Measurements from ENCODE around the gene KMO.

GRCh38 chr1:241519308-241520079 lies 12.7 kb upstream of the KMO start, which contains the start of gene FH:
- no peak for TF ChIP-seq CTCF (conservative IDR thresholded peaks at IDR 0.05; ENCODE audit: low read depth in 2 of 2)
- no peak for TF ChIP-seq REST (IDR thresholded peaks at IDR 0.05; ENCODE audit: unreplicated experiment)
- no peak for TF ChIP-seq EZH2phosphoT487 (IDR thresholded peaks at IDR 0.05; ENCODE audit: unreplicated experiment)
- peak; percentile 42; the same call in 1 of the 2 replicates for TF ChIP-seq CREB1 (CRISPR knock-in tag; IDR thresholded peaks at IDR 0.05; ENCODE audit: low read depth)
- TF ChIP-seq POLR2AphosphoS5 (IDR thresholded peaks at IDR 0.05; ENCODE audit: low read depth): peak; percentile 79
- no peak for TF ChIP-seq NANOG (IDR thresholded peaks at IDR 0.05; ENCODE audit: borderline replicate concordance)
- no peak for TF ChIP-seq EZH2 (IDR thresholded peaks at IDR 0.05; ENCODE audit: low read depth, unreplicated experiment)
- no peak for TF ChIP-seq JUNB (IDR thresholded peaks at IDR 0.05; ENCODE audit: unreplicated experiment)
- TF ChIP-seq ZNF331 (CRISPR knock-in tag; IDR thresholded peaks at IDR 0.05; ENCODE audit: low read depth): no peak
- TF ChIP-seq STAT1 (IDR thresholded peaks at IDR 0.05; ENCODE audit: unreplicated experiment): no peak
- TF ChIP-seq ZNF462 (CRISPR knock-in tag; IDR thresholded peaks at IDR 0.05): no peak

Data from GM23338 (cell line).